Spleen (tissue), 7 donors: ENCODE results near the gene TYW1.
"Not testable (repeated sequence)": the region's sequence is repeated elsewhere in the genome, so short reads cannot be mapped to it uniquely, and the experiment has no call there.

Experiments used
- POLR2A ChIP-seq, 3 donors: fragments of 450-650 bp; IDR thresholded peaks; one replicate each; pipeline ENCODE4 v1.5.1; 2017; ENCODE audit warnings: antibody characterized with exemption in 3 of 3, mild to moderate bottlenecking in 1 of 3
- POLR2AphosphoS5 ChIP-seq, 3 donors: sonication (generic); formaldehyde crosslinking; IDR thresholded peaks; one replicate each; pipeline ENCODE4 v1.5.1; 2017; ENCODE audit warnings: antibody characterized with exemption in 3 of 3
- TF ChIP-seq, protein P1 (sequence below), 11 experiments: fragments of 200-600 bp in 7 of 11; fragments of 450-650 bp in 4 of 11; sonication (generic) in 4 of 11; IDR thresholded peaks in 8 of 11; conservative IDR thresholded peaks in 3 of 11; 1 replicate in 7 of 11; 2 replicates in 4 of 11; pipeline versions ENCODE4 v1.4.0 to v1.8.0; 2016 to 2021; ENCODE audit warnings: antibody characterized with exemption in 11 of 11, inconsistent platforms in 4 of 11, mild to moderate bottlenecking in 1 of 11
- donor health status: DM: no; HTN: no; CAD: no; lungs with moderate emphysema.
- donor health status: DM: no; HTN: no; CAD: no.
- donor health status: DM: no; HTN: no; CAD: no.

- TF ChIP-seq POLR2AphosphoS5, POLR2A (IDR thresholded peaks at IDR 0.05): not testable (repeated sequence)
- TF ChIP-seq, protein P1, sequence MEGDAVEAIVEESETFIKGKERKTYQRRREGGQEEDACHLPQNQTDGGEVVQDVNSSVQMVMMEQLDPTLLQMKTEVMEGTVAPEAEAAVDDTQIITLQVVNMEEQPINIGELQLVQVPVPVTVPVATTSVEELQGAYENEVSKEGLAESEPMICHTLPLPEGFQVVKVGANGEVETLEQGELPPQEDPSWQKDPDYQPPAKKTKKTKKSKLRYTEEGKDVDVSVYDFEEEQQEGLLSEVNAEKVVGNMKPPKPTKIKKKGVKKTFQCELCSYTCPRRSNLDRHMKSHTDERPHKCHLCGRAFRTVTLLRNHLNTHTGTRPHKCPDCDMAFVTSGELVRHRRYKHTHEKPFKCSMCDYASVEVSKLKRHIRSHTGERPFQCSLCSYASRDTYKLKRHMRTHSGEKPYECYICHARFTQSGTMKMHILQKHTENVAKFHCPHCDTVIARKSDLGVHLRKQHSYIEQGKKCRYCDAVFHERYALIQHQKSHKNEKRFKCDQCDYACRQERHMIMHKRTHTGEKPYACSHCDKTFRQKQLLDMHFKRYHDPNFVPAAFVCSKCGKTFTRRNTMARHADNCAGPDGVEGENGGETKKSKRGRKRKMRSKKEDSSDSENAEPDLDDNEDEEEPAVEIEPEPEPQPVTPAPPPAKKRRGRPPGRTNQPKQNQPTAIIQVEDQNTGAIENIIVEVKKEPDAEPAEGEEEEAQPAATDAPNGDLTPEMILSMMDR (IDR thresholded peaks at IDR 0.05 in 8 of 11, conservative IDR thresholded peaks at IDR 0.05 in 3 of 11): not testable (repeated sequence)
Observed at GRCh38 chr7:67255076-67255475, 258.4 kb downstream of the TYW1 start.
